GM18526 (cell line): ENCODE measurements around the gene PPP2R5A.

Source experiments
- POLR2A ChIP-seq: IDR thresholded peaks from 3 replicates; pipeline ENCODE4 v1.6.1; 2011; ENCODE audit not compliant: insufficient read length; ENCODE audit errors: extremely low read depth

The PPP2R5A gene

GRCh38 chr1:212311836-212312497 is 26.8 kb downstream of the PPP2R5A start:
- TF ChIP-seq POLR2A: no peak

DNA sequence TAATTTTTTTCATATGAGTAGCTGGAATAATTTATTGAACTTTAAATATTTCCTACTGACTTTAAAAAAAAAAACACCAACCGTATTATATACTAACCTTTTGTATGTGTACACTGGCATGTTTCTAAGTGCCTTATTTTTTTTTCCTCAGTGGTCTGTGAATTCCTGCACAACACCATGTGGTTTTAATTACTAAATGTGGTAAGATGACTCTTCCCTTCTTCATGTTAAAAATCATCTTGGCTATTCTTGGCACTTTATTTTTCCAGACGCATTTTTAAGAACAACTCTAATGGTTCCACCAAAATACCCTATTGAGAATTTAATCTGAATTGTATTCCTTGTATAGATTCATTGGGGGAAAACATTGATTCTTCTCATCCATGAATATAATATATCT is 28.4 kb downstream of the PPP2R5A start:
- no peak for TF ChIP-seq POLR2A

- no peak for TF ChIP-seq POLR2A
Observed at GRCh38 chr1:212315184-212315583, 30.0 kb downstream of the PPP2R5A start.

DNA sequence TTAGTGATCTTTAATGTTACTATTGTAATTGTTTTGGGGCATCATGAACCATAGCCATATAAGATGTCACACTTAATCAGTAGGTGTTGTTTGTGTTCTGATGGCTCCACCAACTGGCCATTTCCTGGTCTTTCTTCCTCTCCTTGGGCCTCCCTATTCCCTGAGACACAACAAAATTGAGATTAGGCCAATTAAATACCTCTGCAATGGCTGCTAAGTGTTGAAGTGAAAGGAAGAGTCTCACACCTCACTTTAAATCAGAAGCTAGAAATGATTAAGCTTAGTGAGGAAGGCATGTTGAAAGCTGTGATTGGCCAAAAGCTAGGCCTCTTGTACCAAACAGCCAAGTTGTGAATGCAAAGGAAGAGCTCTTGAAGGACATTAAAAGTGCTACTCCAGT is 30.7 kb downstream of the PPP2R5A start:
- no peak for TF ChIP-seq POLR2A

GRCh38 chr1:212317916-212318315 is 32.7 kb downstream of the PPP2R5A start:
- TF ChIP-seq POLR2A: no peak

GRCh38 chr1:212323066-212323465 is 37.9 kb downstream of the PPP2R5A start:
- no peak for TF ChIP-seq POLR2A

- no peak for TF ChIP-seq POLR2A
Observed at GRCh38 chr1:212326541-212326940, 41.3 kb downstream of the PPP2R5A start.

- TF ChIP-seq POLR2A: no peak
Observed at GRCh38 chr1:212328248-212328647, 43.0 kb downstream of the PPP2R5A start.

DNA sequence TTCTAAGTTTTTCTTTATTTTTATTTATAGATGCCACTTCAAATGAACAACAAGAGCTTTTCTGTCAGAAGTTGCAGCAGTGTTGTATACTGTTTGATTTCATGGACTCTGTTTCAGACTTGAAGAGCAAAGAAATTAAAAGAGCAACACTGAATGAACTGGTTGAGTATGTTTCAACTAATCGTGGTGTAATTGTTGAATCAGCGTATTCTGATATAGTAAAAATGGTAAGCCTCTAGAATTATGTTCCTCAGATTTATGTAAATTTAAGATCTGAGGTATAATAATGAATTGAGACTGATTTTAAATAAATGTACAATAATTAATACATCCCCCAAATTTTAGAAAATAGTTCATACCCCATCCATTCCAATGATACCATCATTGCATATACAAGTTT is 43.9 kb downstream of the PPP2R5A start:
- TF ChIP-seq POLR2A: no peak

GRCh38 chr1:212341090-212341489 is 55.9 kb downstream of the PPP2R5A start:
- no peak for TF ChIP-seq POLR2A

GRCh38 chr1:212344905-212345304 is 59.7 kb downstream of the PPP2R5A start:
- no peak for TF ChIP-seq POLR2A

GRCh38 chr1:212346601-212347000 is 61.4 kb downstream of the PPP2R5A start:
- TF ChIP-seq POLR2A: no peak

DNA sequence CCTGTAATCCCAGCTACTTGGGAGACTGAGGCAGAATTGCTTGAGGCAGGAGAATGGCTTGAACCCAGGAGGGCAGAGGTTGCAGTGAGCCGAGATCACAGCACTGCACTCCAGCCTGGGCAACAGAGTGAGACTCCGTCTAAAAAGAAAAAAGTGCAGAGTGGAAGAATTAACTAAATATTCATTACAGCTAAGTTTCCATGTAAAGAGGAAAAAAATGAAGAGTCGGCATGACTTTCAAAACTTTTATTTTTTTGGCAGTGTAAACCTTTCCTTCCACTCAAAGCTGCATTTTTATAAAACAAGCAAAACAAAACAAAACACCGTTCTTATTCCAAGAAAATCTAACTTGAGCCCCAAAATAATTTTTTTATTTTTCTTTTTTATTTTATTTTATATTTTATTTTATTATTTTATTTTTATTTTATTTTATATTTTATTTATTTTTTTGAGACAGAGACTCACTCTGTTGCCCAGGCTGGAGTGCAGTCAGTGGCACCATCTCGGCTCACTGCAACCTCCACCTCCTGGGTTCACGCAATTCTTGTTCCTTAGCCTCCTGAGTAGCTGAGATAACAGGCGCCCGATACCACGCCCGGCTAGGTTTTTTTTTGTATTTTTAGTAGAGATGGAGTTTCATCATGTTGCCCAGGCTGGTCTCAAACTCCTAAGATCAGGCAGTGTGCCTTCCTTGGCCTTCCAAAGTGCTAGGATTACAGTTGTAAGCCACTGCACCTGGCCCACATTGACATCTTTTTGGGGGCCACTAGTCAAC is 66.6 kb downstream of the PPP2R5A start:
- TF ChIP-seq POLR2A: no peak

GRCh38 chr1:212353181-212353580 is 68.0 kb downstream of the PPP2R5A start:
- TF ChIP-seq POLR2A: no peak

DNA sequence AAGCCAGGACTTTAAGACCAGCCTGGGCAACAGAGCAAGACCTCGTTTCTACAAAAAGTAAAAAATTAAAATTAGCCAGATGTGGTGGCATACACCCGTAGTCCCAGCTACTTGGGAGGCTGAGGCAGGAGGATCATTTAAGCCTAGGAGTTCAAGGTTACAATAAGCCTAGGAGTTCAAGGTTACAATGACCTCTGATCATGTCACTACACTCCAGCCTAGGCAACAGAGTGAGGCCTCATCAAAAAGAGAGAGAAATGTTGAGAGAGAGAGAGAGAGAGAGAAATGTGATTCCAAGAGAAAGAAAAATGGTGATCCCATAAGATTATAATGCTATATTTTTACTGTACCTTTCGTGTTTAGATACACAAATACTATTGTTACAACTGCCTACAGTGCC is 69.3 kb downstream of the PPP2R5A start:
- TF ChIP-seq POLR2A: no peak

DNA sequence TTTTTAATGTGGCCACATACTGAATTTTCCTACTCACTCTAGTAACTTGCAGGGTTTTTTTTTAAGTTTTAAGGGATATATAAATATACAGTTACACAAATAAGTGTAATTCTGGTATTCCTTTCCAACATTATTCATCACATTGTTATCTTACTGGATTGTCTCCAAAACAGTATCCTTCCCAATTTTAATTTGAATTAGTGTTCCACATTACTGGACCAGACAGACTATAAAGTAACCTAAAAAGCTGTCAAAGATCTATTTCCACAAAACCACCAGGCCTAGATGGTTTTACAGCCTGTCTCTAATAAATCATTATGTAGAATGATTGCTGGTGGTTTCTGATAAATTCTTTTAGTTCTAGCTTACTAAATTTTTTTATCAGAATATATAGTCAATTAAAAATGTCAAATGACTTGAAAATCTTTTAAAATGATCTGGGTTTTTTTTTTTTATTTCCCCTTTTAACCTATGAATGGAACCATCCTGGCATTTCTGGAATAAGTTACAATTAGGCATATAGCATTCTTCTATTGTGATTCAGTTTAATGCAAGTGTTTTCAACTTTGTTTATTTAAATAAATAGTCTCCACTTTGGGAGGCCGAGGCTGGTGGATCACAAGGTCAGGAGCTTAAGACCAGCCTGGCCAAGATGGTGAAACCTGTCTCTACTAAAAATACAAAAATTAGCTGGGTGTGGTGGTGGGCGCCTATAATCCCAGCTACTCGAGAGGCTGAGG is 70.2 kb downstream of the PPP2R5A start:
- no peak for TF ChIP-seq POLR2A
